Spleen (tissue), 11 donors: ENCODE results near the gene TRMT44. TPM values are rescaled to one million over a fixed set of nuclear protein-coding genes. Genes with fewer than 3 reads are reported as not detected.

Experiments
- DNase-seq: peaks from one replicate; pipeline ENCODE4 v3.0.0-alpha.2; 2020
- H3K27ac ChIP-seq, 8 donors: fragments of 200-600 bp; sonication (generic) in 7 of 8; 1 replicate in 4 of 8; 2 replicates in 4 of 8; pipeline versions ENCODE4 v1.5.0 to v1.8.0; 2016 to 2021; ENCODE audit warnings: inconsistent platforms in 4 of 8, mild to moderate bottlenecking in 4 of 8, moderate library complexity in 1 of 8
- H3K27me3 ChIP-seq, 7 donors: fragments of 200-600 bp; sonication (generic) in 6 of 7; replicated peaks in 1 of 7; 1 replicate in 4 of 7; 2 replicates in 3 of 7; pipeline versions ENCODE4 v1.5.0 to v1.8.0; 2016 to 2021; ENCODE audit warnings: inconsistent platforms in 3 of 7, mild to moderate bottlenecking in 1 of 7
- H3K36me3 ChIP-seq, 6 donors: fragments of 200-600 bp; sonication (generic) in 5 of 6; 1 replicate in 4 of 6; 2 replicates in 2 of 6; pipeline versions ENCODE4 v1.5.0 to v1.8.0; 2016 to 2021; ENCODE audit warnings: inconsistent platforms in 2 of 6
- H3K4me1 ChIP-seq, 6 donors: fragments of 200-600 bp; sonication (generic) in 5 of 6; 1 replicate in 3 of 6; 2 replicates in 3 of 6; pipeline versions ENCODE4 v1.5.0 to v1.8.0; 2016 to 2021; ENCODE audit warnings: inconsistent platforms in 3 of 6
- H3K4me3 ChIP-seq, 8 donors: fragments of 200-600 bp; sonication (generic) in 7 of 8; 1 replicate in 4 of 8; 2 replicates in 4 of 8; pipeline versions ENCODE4 v1.5.0 to v1.8.0; 2016 to 2021; ENCODE audit warnings: inconsistent platforms in 4 of 8, mild to moderate bottlenecking in 4 of 8, moderate library complexity in 2 of 8
- H3K9me3 ChIP-seq, 8 donors: fragments of 200-600 bp; sonication (generic) in 7 of 8; 1 replicate in 4 of 8; 2 replicates in 4 of 8; pipeline versions ENCODE4 v1.5.0 to v1.8.0; 2016 to 2021; ENCODE audit warnings: inconsistent platforms in 4 of 8
- CTCF ChIP-seq, 11 experiments: fragments of 200-600 bp in 7 of 11; fragments of 450-650 bp in 4 of 11; sonication (generic) in 4 of 11; IDR thresholded peaks in 8 of 11; conservative IDR thresholded peaks in 3 of 11; 1 replicate in 7 of 11; 2 replicates in 4 of 11; pipeline versions ENCODE4 v1.4.0 to v1.8.0; 2016 to 2021; ENCODE audit warnings: antibody characterized with exemption in 11 of 11, inconsistent platforms in 4 of 11, mild to moderate bottlenecking in 1 of 11
- POLR2A ChIP-seq, 3 donors: fragments of 450-650 bp; IDR thresholded peaks; one replicate each; pipeline ENCODE4 v1.5.1; 2017; ENCODE audit warnings: antibody characterized with exemption in 3 of 3, mild to moderate bottlenecking in 1 of 3
- POLR2AphosphoS5 ChIP-seq, 3 donors: sonication (generic); formaldehyde crosslinking; IDR thresholded peaks; one replicate each; pipeline ENCODE4 v1.5.1; 2017; ENCODE audit warnings: antibody characterized with exemption in 3 of 3
- WGBS, 5 donors: extraction: QIAGEN DNeasy Blood & Tissue Kit in 3 of 5; methylation state at CpG; one replicate each; pipeline versions ENCODE4 v1.1.5 to v1.1.7; 2013 to 2018; 5-methylcytosine and 5-hydroxymethylcytosine counted together
- intact Hi-C: fragments of 100-400 bp; cut with DNase I; formaldehyde crosslinking; loops from one replicate; pipeline ENCODE4 v1.15.0; 2023; ENCODE audit warnings: low total_unique reads
- polyA plus RNA-seq, 3 donors: library from polyadenylated mRNA; stranded (reverse); fragments of 200-250 nt; gene quantifications; one replicate each; pipeline ENCODE4 v1.2.1, GENCODE V29; 2013
- total RNA-seq, 7 donors: library from RNA; depleted of rRNA in 3 of 7; stranded (reverse); fragments of >200 nt in 3 of 7; fragmentation: NEBNext Ultra II Directional in 4 of 7; extraction: Animal tissue kit (Norgen Biotek cat#: 25700) in 4 of 7; gene quantifications; one replicate each; pipeline versions ENCODE4 v1.1.0 to v1.2.1, GENCODE V29; 2016 to 2021
- donor health status: healthy with polysubstance abuse.
- donor health status: DM: no; HTN: no; CAD: no; lungs with moderate emphysema.
- donor health status: DM: no; HTN: no; CAD: no.
- donor health status: Bipolar disorder and iron deficiency.
- donor health status: healthy.
- donor health status: DM: no; HTN: no; CAD: no.
- donor health status: DM: yes; HTN: yes; CAD: no.

TRMT44 gene
- total and polyA plus RNA-seq, 10 donors: 5.7 to 28.3 (median 21.6) TPM

- intact Hi-C loops: no loop called here
- no peak for DNase-seq
- H3K27me3 ChIP-seq: no peaks in the 10 kb centered on the region
- no peaks in the 10 kb centered on the region for H3K9me3 ChIP-seq
- no peak overlapping the region for H3K4me3 ChIP-seq
- peaks cover 0 to 7% (median 0%) of the 10 kb centered on the region in 6 donors for H3K4me1 ChIP-seq
- TF ChIP-seq POLR2AphosphoS5 (IDR thresholded peaks at IDR 0.05) (no peak), CTCF (IDR thresholded peaks at IDR 0.05 in 8 of 11, conservative IDR thresholded peaks at IDR 0.05 in 3 of 11) (no peak), POLR2A (IDR thresholded peaks at IDR 0.05) (no peak)
- WGBS, 5 donors: 83 to 95% (median 91%) methylated on average over 15 of the region's 15 CpGs
- H3K27ac ChIP-seq: no peak overlapping the region
- H3K36me3 ChIP-seq: peaks cover 0 to 97% (median 46%) of the 10 kb centered on the region in 6 donors
Measured at GRCh38 chr4:8392591-8393190, 47.9 kb upstream of the TRMT44 start.

GRCh38 chr4:8393593-8394038, 47.0 kb upstream of the TRMT44 start:
- WGBS, 5 donors: 74 to 85% (median 81%) methylated on average over 8 of the region's 8 CpGs
- no peaks in the 10 kb centered on the region for H3K27me3 ChIP-seq
- intact Hi-C loops: no loop called here
- H3K27ac ChIP-seq: no peak overlapping the region
- no peak for DNase-seq
- TF ChIP-seq POLR2A (IDR thresholded peaks at IDR 0.05) (no peak), CTCF (IDR thresholded peaks at IDR 0.05 in 8 of 11, conservative IDR thresholded peaks at IDR 0.05 in 3 of 11) (no peak), POLR2AphosphoS5 (IDR thresholded peaks at IDR 0.05) (no peak)
- H3K36me3 ChIP-seq: peaks cover 0 to 97% (median 46%) of the 10 kb centered on the region in 6 donors
- H3K4me1 ChIP-seq: peaks cover 0 to 7% (median 0%) of the 10 kb centered on the region in 6 donors
- H3K9me3 ChIP-seq: no peaks in the 10 kb centered on the region
- no peak overlapping the region for H3K4me3 ChIP-seq

- 77 to 90% (median 87%) methylated on average over 19 of the region's 19 CpGs for WGBS, 5 donors
- Histone ChIP-seq H3K4me1 (peaks cover 0 to 7% (median 0%) of the 10 kb centered on the region in 6 donors), H3K4me3 (no peak overlapping the region), H3K27me3 (no peaks in the 10 kb centered on the region), H3K36me3 (peaks cover 0 to 97% (median 46%) of the 10 kb centered on the region in 6 donors), H3K9me3 (no peaks in the 10 kb centered on the region), H3K27ac (no peak overlapping the region)
- DNase-seq: no peak
- intact Hi-C loops: no loop called here
- TF ChIP-seq POLR2A (IDR thresholded peaks at IDR 0.05) (no peak), POLR2AphosphoS5 (IDR thresholded peaks at IDR 0.05) (peak in 1 of 3 donors; percentile 10)
Measured at GRCh38 chr4:8394061-8394519, 46.5 kb upstream of the TRMT44 start.

GRCh38 chr4:8394806-8395205, 45.8 kb upstream of the TRMT44 start:
- peaks cover 0 to 7% (median 0%) of the 10 kb centered on the region in 6 donors for H3K4me1 ChIP-seq
- H3K27ac ChIP-seq: no peak overlapping the region
- 96 to 98% (median 97%) methylated on average over 8 to 12 of the region's 12 CpGs for WGBS, 5 donors
- intact Hi-C loops: no loop called here
- no peak for DNase-seq
- no peak overlapping the region for H3K4me3 ChIP-seq
- no peaks in the 10 kb centered on the region for H3K9me3 ChIP-seq
- peaks cover 0 to 97% (median 48%) of the 10 kb centered on the region in 6 donors for H3K36me3 ChIP-seq
- TF ChIP-seq POLR2A (IDR thresholded peaks at IDR 0.05): no peak
- TF ChIP-seq POLR2AphosphoS5 (IDR thresholded peaks at IDR 0.05): no peak
- TF ChIP-seq CTCF (IDR thresholded peaks at IDR 0.05 in 8 of 11, conservative IDR thresholded peaks at IDR 0.05 in 3 of 11): no peak
- H3K27me3 ChIP-seq: no peaks in the 10 kb centered on the region
